GM18502 (cell line): ENCODE results near the gene CAV3.
"Not testable (repeated sequence)": the region's sequence is repeated elsewhere in the genome, so short reads cannot be mapped to it uniquely, and the experiment has no call there.

Experiments
- ATAC-seq: cut with Tn5 transposase; IDR thresholded peaks from one replicate; pipeline ENCODE4 v1.9.1; 2021; ENCODE audit warnings: mild to moderate bottlenecking; ENCODE audit not compliant: unreplicated experiment, poor library complexity

The CAV3 gene

GRCh38 chr3:8733332-8734094 lies at the start of gene CAV3:
Gene CAV3, plus strand, starts transcription at chr3:8733802. Its CDS starts 75 bp downstream, at chr3:8733877.
- ATAC-seq = no peak

- not testable (repeated sequence) for ATAC-seq
These were observed 48.6 kb upstream of the CAV3 start for GRCh38 chr3:8684992-8685391.

DNA sequence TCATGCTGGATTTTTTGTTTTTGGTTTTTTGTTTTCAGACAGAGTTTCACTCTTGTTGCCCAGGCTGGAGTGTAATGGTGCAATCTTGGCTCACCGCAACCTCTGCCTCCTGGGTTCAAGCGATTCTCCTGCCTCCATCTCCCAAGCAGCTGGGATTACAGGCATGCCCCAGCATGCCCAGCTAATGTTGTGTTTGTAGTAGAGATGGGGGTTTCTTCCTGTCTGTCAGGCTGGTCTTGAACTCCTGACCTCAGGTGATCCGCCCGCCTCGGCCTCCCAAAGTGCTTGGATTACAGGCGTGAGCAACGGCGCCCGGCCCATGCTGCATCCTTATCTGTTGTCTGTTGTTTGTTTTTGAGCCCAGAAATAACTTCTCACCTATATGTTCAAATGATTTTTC lies 42.3 kb upstream of the CAV3 start:
- not testable (repeated sequence) for ATAC-seq

GRCh38 chr3:8702560-8702959 lies 31.0 kb upstream of the CAV3 start:
- no peak for ATAC-seq

GRCh38 chr3:8705575-8705974 lies 28.0 kb upstream of the CAV3 start:
- no peak for ATAC-seq

- no peak for ATAC-seq
These were observed 24.3 kb upstream of the CAV3 start for GRCh38 chr3:8709287-8709686.

GRCh38 chr3:8709801-8710507 lies 23.6 kb upstream of the CAV3 start:
- ATAC-seq = no peak

- ATAC-seq = no peak
These were observed 21.3 kb upstream of the CAV3 start for GRCh38 chr3:8712045-8712907.

- no peak for ATAC-seq
These were observed 20.7 kb upstream of the CAV3 start for GRCh38 chr3:8712908-8713255.

GRCh38 chr3:8713901-8714759 lies 19.5 kb upstream of the CAV3 start:
- ATAC-seq = peak; percentile 69

- ATAC-seq = not testable (repeated sequence)
These were observed 17.8 kb upstream of the CAV3 start for GRCh38 chr3:8715757-8716156.

DNA sequence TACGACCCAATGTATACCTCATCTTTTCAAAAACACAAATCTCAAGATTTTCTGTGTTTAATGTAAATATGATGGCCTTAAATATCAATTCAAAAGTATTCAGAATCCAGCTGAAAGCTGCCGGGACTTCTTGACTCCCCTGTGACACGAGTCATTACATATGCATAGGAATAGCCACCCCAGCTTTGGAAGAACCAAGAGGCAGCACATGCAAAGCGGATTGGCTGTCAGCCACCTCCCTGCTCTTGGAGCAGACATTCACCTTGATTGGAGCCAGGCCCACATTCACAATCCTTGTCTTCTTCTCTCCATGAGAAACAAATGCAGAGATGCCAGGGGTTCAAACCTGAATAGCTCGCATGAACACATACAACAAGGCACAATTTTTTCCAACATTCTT lies 10.8 kb upstream of the CAV3 start:
- ATAC-seq = no peak

GRCh38 chr3:8723612-8724011 lies 10.0 kb upstream of the CAV3 start:
- no peak for ATAC-seq

- no peak for ATAC-seq
These were observed 9.4 kb upstream of the CAV3 start for GRCh38 chr3:8724108-8724752.

- no peak for ATAC-seq
These were observed 5.7 kb upstream of the CAV3 start for GRCh38 chr3:8727605-8728512.

- no peak for ATAC-seq
These were observed 4.1 kb upstream of the CAV3 start for GRCh38 chr3:8729479-8729878.

DNA sequence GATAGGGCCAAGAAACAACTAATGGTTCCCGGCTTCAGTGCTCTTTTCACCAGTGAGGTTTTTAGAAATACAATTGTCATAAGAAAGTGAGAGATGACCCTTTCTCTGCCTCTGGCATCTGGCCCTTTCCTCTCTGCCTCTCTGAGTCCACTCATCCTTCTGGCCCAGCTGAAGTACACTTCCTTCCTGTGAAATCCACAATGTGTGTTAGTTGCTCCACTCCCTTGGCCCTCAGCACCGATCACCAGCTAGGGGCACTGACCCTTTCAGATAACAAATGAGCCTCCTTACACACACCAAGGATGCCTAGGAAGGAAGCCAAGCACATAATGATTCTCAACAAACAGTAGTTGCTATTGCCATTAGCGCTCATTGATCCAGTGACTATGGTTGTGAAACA lies 2.9 kb upstream of the CAV3 start:
- ATAC-seq = no peak

DNA sequence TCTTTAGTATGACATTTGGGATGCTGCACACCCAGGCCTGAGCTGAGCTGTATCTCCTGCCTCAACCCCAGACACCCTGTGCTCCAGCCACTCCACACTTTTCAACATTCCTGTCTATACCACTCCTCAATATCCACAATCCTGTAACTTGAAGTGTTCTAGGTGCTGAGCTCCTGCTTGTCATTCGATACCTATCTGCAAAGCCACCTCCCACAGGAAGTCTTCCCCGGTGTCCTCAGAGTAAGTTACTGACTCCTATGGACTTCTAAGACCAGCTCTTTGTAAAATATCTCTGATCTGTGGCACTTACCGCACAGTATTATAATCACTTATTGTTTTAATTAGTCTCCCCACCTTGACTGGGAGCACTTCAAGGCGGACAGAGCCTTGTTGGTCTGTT lies 1.2 kb upstream of the CAV3 start:
- ATAC-seq = no peak
